ENCODE measurements around the gene RIN1.
"Not testable (repeated sequence)": the region's sequence is repeated elsewhere in the genome, so short reads cannot be mapped to it uniquely, and the experiment has no call there.

Gene RIN1, protein sequence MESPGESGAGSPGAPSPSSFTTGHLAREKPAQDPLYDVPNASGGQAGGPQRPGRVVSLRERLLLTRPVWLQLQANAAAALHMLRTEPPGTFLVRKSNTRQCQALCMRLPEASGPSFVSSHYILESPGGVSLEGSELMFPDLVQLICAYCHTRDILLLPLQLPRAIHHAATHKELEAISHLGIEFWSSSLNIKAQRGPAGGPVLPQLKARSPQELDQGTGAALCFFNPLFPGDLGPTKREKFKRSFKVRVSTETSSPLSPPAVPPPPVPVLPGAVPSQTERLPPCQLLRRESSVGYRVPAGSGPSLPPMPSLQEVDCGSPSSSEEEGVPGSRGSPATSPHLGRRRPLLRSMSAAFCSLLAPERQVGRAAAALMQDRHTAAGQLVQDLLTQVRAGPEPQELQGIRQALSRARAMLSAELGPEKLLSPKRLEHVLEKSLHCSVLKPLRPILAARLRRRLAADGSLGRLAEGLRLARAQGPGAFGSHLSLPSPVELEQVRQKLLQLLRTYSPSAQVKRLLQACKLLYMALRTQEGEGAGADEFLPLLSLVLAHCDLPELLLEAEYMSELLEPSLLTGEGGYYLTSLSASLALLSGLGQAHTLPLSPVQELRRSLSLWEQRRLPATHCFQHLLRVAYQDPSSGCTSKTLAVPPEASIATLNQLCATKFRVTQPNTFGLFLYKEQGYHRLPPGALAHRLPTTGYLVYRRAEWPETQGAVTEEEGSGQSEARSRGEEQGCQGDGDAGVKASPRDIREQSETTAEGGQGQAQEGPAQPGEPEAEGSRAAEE

DNA sequence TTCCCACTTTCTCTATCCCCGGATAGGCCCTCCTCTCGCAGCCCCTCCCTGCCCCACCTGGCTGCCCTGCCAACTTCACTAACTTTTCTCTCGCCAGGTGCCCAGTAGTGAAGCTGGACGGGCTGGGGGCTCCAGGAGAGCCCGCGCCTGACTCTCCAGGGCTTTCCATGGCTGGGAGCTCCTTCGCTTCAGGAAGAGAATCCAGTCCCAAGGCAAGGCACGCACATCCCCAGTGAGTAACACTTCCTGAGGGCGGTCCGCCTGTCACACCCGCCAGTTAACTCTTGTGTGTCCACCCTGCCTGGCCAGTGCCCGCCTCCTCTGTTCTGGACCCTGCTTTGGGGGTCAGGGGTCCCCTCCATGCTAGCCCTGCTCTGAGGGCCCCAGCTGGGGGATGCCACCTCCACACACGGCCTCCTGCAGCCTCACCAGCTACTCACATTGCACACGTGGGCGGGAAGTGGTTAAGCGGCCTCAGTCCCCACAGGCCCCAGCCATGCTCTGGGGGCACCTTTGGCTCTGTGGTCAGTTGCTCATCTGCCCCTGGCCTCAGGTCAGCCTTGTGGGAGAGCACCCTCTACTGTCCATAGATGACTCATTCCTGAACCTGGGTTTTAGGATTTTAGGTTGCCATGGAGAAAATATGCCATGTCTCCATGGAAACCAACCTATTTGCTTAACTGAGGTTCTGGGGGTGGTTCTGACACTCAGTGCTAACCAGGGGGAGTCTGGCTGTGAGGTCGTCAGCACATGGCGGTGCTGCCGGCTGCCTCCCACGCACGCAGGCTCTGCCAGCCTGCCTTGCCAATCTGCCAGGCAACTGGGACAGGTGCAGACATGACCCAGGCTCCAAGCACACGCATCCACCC, at the start of gene RIN1:
Gene RIN1 (minus strand): TSS at position 201 of the 869 bp plus-strand sequence. CDS start 32 bp downstream, at position 169.
- FAIRE-seq (peak; percentile 73), DNase-seq (ENCODE audit: insufficient read length, low spot score) (peak; percentile 87)

DNA sequence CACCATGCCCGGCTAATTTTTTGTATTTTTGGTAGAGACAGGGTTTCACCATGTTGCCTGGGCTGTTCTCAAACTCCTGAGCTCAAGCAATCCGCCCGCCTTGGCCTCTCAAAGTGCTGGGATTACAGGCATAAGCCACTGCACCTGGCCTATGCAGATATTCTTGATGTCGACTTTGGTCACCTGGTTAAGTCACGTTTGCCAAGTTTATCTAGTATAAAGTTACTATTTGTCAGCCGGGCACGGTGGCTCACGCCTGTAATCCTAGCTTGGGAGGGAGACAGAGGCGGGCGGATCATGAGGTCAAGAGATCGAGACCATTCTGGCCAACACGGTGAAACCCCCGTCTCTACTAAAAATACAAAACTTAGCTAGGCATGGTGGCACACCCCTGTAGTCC, 48.1 kb upstream of the RIN1 start:
- FAIRE-seq; DNase-seq (ENCODE audit: insufficient read length, low spot score): not testable (repeated sequence)

DNA sequence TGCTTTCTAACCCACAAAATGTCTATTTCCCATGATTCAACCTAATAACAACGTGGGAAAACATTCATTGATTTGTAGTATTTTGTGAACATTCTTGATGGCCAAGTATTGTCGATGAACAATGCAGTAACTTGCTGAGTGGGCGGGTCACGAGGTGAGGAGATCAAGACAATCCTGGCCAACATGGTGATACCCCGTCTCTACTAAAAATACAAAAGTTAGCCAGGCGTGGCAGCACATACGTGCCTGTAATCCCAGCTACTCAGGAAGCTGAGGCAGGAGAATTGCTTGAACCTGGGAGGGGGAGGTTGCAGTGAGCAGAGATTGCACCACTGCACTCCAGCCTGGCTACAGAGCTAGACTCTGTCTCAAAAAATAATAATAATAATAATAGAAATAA, 44.0 kb upstream of the RIN1 start:
- FAIRE-seq; DNase-seq (ENCODE audit: insufficient read length, low spot score): not testable (repeated sequence)

DNA sequence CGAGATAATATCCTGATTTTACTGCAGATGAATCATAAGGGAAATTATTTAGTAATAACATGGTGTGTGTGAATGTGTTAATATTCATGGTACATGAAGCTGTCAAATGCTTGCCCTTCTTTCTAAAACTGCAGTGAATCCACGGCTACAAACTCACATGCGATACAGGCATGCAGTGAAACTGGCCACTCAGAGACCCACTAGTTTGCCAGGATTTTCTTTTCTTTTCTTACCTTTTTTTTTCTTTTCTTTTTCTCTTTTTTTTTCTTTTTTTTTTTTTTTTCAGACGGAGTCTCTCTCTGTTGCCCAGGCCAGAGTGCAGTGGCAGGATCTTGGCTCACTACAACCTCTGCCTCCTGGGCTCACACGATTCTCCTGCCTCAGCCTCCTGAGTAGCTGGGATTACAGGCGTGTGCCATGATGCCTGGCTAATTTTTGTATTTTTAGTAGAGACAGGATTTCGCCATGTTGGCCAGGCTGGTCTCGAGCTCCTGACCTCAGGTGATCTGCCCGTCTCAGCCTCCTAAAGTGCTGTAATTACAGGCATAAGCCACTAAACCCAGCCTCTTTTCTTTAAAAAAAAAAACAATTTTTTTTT, 37.6 kb upstream of the RIN1 start:
- not testable (repeated sequence) for DNase-seq (ENCODE audit: insufficient read length, low spot score); FAIRE-seq

DNA sequence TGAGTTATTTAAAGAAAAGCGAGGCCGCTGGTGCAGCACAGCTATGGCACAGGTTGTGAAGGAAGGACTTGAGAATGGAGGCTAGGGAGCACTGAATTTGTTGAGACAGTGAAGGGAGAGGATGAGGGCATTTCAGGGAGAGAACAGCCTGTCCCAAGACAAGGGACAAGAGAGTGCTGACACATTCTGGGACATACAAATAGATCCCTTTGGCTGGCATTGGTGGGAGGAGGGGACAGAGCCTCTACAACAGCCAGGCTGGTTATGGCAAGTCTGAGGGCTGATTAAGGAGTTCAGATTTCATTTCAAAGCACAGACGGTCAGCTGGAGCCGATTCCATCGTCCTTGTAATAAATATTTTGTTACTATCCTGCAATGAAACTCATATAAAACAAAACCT, 37.0 kb upstream of the RIN1 start:
- DNase-seq (ENCODE audit: insufficient read length, low spot score) (no peak), FAIRE-seq (no peak)

DNA sequence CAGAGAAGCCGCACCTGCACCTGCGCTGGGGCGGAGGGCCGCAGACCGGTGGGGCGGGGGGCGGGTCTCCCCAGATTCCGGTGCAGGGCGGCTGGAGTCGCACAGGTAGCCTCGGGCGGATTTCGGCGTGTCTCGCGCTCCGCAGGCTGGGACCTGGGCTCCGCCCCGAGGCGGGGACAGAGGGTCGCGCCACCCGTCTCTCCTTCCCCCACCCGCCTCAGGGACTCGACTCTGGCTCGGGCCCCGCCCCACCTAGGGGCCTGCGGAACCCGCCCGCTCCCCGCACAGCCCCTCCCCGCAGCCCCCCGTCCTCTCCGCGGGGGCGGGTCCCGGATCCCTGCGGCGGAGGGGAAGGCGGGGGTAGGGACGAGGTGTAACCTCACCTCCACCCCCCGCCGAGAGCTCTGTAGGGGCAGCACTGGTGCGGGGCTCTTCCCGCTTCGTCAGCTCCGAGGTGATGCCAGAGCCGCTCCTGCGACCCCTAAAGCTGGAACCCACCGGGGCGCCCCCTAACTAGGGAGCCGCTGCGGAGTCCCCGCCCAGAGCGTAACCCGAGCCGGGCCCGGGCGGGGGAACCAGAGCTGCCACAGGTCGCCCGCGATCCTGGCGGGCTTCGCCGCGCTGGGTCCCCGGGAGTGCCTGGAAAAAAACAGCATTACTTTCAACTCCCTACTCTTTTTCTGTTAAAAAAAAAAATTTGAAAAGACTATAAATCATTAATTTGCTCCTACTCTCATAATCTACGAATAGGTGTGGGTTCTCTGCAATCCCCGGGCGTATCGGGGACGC, 35.6 kb upstream of the RIN1 start, which contains the start of gene SLC29A2:
Gene SLC29A2 (minus strand): TSS at position 134 of the 789 bp plus-strand sequence. CDS start 169 bp downstream, outside the sequence.
- FAIRE-seq (no peak), DNase-seq (ENCODE audit: insufficient read length, low spot score) (peak; percentile 54)

DNA sequence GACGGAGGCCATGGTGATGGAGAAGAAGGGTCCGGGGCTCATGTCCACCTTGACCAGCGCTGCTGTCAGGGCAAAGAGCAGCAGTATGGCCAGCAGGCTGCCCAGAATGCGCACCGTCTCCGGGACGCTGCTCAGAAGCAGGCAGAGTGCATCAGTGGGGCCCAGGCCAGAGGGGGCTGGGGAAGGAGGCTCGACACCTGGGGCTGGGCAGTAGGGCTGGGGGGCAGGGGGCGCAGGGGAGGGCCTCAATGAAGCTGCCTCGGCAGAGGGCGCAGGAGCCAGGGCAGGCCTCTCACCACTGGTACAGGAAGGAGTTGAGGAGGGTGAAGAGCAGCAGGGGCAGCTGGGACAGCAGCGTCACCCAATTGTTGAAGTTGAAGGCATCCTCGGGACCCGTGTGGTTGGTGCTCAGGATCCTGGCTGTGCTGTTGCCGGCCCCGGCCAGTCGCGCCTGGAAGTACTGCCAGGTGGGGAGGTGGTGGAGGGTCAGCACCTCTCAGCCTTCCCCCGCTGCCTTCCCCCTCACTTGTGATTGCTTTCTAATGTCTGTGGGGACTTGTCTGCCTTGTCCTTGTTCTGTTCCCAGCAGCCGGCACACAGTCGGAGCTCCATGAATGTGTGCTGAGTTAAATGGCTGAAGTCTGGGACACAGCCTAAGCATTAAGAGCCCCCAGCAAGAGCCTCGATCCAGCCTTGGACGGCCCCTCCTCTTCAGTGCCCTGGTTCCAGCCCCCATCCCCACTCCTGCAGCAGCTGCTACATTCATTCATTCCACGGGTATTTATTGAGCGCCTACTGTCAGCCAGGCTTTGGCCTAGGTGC, 33.0 kb upstream of the RIN1 start:
- no peak for DNase-seq (ENCODE audit: insufficient read length, low spot score)
- FAIRE-seq: no peak

DNA sequence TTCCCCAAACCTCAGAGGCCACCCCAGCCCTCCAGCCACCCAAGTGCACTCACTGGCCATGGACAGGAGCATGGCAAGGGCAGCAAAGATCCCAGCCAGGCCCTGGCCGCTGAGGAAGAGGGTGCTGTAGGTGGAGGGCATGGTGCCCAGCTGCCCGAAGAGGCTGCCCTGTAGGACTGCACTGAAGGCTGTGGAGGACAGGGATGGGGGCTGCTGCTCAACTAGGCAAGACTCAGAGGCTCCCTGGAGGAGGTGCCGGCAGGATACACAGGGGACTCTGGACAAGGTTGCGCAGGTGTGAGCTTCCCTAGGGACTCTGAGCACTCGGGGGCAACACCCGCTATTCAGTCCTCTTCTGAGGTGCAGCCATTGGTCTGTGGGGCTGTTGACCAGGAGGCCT, 32.2 kb upstream of the RIN1 start:
- FAIRE-seq (no peak), DNase-seq (ENCODE audit: insufficient read length, low spot score) (no peak)

DNA sequence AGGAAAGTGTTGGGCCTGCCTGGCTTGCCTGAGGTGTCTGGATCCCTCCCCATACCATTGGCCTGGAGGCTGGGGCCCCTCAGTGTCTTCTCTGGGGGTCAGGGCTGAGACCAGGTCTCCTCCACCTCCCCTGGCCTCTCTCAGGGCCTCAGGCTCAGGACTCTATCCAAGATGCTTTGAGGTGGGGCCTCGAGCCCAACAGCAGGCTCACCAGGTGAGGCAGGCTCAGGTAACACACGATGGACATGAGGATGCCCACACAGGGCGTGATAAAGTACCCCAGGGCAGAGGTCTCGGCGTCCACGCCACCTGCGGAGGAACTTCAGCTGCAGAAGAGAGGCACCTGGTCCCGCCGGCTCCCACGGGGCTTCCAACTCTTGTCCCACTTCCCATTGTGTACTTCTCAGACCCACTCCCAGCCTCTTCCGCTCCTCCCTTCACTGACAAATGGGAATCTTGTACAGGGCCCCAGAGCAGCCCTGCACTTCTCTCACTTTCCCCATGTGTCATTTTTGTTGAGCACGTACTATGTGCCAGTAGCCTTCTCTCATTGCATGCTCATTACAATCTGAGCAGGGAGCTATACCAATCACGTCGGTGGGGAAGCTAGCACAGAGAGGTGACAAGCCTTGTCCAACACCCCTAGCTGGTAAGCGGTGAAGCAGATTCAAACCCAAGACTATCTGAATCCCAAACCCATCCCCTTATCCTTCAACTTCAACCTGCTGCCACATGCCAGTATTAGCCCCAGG, 31.5 kb upstream of the RIN1 start:
- DNase-seq (ENCODE audit: insufficient read length, low spot score) (no peak), FAIRE-seq (no peak)

DNA sequence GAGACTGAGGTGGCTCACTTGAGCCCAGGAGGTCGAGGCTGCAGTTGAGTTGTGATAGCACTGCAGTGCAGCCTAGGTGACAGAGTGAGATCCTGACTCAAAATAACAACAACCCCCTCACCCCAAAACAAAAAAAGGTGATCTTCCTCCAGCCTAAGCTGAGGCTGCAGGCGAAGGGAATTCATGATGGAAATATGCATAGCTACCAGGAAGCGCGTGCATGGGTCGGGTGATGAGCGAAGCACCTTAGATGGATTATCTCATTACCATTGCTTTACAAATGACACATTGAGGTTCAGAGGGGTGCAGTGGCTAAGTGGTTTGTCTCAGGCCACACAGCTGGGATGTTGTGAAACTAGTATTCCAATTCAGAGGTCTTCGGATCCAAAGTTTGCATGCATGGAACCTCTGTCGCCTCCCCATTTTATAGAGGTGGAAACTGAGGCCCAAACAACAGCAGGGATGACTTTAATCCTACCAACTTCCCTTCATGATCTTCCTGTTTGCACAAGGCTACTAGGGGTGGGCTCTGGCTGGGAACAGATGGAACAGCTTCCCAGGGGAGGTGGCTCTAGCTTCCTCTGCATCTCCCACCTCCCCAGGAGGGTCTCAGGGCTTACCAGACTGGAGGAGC, 30.7 kb upstream of the RIN1 start:
- DNase-seq (ENCODE audit: insufficient read length, low spot score): no peak
- FAIRE-seq: no peak

DNA sequence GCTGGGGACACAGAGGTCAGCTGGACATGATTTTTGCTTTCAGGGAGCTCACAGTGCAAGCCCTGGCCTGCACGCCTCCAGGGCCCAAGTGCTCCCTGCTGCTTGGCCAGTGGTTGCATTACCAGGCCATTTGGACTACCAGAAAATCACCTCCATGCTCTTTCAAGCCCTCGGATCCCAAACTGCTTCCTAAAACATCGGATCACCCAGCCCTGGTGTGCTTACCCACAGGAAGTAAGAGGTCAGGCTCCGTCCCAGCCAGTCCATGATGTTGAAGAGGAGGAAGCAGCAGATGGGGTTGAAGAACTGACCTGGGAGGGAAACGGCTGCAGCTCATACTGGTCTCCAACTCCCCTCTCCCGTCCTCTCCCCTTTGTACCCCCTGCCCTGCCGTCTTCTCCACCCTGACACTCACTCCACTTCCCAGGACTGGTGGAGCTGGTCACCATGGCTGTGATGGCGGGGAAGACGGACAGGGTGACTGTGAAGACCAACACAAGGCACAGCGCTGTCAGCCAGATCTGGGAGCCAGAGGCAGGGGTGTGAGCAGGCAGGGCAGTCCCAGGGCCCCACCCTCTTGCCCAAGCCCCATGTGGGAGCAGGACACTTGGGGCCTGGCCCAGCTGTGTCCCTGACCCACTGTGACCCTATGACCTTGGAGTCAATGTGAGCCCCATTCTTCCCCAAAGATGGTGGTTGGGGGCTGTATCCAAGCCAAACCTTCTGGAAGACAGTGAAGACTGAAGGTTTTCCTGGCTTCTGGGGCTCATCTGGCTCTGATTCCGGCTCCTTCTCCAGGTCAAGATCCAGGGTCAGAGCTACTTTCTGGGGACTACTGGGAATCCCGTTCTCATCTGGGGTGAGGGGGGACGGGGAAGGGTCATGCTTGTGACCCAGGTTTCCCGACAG, 29.7 kb upstream of the RIN1 start:
- FAIRE-seq: no peak
- DNase-seq (ENCODE audit: insufficient read length, low spot score): no peak

DNA sequence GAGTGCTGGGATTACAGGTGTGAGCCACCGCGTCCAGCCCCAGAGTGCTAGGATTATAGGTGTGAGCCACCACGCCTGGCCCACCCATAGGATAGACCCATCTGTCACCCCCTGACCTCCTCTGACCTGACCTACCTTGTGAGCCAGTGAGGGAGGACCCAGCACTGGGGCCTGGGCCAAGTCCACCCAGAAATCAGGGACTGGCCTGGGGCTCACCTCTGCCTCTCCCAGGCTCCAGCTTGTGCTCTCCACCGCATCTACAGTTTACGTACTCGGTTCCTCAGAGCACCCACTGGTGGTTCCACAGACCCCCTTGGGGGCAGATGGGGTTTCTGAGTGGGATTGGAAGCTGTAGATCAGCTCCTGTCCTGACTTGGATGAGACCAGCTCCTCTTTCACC, 28.9 kb upstream of the RIN1 start:
- DNase-seq (ENCODE audit: insufficient read length, low spot score) (no peak), FAIRE-seq (no peak)

DNA sequence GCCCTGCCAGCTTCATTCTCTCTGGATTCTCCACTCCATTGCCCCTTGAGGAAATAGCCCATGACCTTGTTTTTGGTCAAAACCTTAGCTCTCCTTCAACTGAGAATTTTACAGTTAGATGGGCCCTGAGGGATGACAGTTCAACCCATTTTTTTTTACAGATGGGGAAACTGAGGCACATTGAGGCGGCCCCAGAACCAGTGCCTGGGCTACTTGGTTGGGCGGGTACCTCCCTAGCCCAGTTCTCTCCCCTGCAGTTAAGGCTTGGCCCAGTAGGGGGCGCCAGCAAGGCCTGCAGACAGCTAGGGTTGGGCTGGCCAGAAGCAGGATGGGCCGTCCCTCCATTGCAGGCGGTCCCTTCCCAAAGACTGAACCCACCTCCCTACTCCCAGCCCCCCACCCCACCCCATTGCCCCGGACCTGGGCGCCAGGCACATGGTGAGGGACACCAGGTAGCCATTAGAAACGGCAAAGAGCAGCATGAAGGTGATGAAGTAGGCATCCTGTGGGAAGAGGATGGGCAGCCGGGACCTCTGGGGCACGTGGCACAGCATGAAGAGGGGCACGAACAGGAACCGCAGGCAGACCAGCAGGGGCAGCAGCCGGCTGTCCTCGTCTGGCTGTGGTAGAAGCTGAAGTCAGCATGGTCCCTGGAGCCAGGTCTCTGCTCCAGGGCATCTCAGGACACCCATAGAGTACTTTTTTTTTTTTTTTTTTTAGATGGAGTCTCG, 27.7 kb upstream of the RIN1 start:
- DNase-seq (ENCODE audit: insufficient read length, low spot score) (peak; percentile 66), FAIRE-seq (no peak)

DNA sequence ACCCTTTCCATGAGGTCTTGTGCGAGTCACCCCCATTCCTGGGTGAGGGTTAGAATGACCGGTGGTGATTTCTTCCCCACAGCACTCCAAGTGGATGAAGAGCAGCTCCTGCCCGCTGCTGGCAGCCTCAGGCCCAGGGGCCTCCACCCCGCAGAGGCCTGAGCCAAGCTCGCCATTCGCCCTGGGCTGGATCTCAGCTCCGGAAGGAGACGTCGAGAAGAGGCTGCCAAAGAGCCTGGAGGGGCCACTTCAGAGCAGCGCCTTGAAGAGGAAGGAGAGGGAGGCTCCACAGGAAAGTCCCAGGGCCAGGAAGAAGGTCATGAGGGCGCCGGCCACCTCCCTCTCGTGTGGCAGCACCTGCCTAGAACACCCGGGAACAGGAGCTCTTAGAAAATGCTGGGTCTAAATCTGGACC, 27.0 kb upstream of the RIN1 start:
- FAIRE-seq: no peak

DNA sequence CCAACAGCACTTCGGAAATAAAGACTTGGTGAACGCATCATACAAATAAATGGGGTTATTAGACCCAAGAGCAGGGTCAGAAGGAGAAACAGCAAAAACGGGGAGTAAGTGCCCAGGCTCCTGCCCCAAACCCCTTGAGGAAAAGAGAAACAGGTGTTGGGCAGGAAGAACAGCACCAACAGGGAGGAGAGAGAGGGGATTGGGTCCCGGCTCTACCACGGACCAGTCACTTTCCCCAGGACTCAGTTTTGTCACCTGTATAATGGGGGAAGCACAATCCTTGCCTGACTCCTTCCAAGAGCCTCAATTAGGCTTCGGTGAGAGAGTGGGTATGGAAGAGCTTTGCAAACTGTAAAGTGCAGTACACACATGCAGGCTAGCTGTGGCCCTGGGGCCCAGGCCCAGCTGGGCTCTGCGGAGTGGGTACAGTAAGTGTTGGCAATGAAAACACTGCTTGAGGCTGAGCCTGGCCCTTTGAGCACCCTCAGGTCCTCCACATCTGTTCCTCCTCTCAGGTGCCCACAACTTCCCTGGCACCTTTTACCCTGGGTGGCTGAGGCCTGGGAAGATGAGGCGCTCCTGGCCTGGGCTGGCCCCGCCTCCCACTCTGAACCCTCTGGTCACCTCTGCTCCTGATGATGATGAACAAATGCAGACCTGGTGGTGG, 26.4 kb upstream of the RIN1 start:
- DNase-seq (ENCODE audit: insufficient read length, low spot score): no peak
- FAIRE-seq: no peak

More for the DNA sequence above, 27.0 kb upstream of the RIN1 start:
- DNase-seq (ENCODE audit: insufficient read length, low spot score): no peak
